RCC 7860 (cell line): ENCODE data around the gene METTL8.
"Not testable (repeated sequence)": the region's sequence is repeated elsewhere in the genome, so short reads cannot be mapped to it uniquely, and the experiment has no call there.

Source experiments
- DNase-seq: peaks from one replicate; pipeline ENCODE4 v3.0.0-alpha.2; 2015; ENCODE audit warnings: low spot score
- FAIRE-seq: peaks from 2 replicates; lab custom pipeline; 2012; peaks lifted over from hg19 to GRCh38; lab: Jason Lieb, UNC

METTL8 gene

GRCh38 chr2:171402906-171403580 is 30.7 kb downstream of the METTL8 start:
- FAIRE-seq (peak; percentile 38), DNase-seq (peak; percentile 43)

GRCh38 chr2:171401947-171402346 is 31.8 kb downstream of the METTL8 start:
- FAIRE-seq (no peak), DNase-seq (no peak)

DNA sequence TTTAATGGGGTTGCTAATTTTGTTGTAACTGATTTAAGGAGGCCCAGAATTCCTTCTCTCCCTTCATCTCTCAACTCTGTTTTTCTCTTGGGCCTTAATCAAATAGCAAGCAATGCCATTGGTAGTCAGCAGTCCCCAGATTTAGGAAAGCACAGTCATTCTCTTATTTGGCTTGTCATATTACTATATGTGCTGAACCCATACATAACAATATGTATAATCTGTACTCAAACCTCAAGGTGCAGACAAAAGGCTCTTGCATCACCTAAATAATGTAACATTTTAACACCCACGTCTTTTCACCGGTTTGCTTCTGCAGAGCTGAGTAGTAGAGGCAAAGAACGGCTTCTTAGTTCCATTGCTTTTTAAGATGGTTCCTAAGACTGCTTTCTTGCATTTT is 33.4 kb downstream of the METTL8 start:
- no peak for FAIRE-seq
- no peak for DNase-seq

DNA sequence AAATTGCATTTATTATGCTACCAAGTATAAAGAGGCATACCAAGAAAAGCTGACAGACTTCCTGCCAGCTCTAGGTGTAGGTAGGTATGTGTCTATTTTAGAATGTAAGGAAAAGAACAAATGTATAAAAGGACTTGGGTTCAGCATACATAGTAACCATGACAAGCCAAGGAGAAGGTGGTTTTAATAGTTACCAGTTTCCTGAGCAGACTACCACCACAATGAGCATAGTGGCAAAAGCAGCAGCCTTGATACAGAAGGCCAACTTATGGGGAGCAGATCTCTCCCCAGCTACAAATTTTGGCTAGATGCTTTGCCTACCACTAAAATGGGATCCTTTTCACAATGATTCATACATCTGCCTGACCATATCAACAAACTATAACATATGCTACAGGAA is 34.5 kb downstream of the METTL8 start:
- DNase-seq (no peak), FAIRE-seq (no peak)

- no peak for FAIRE-seq
- no peak for DNase-seq
These were observed 39.5 kb downstream of the METTL8 start for GRCh38 chr2:171394164-171394740.

DNA sequence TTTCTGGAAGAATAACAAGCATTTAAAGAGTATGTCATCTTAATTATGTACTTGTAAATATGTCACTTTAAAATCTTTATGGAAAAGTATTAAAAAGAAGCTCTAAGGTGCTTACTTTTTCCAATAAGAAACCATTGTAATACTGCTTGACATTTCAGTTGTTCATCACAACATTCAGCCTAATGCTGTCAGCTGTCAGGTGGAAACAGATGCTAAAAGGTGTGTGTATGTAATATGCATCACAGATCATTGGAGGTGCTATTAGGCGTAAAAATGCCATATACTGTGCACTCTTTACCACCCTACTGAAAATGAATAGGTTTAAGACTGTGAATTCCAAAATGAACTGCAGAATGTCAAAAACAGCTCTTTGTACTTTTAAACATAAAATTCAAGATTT is 40.3 kb downstream of the METTL8 start:
- FAIRE-seq (no peak), DNase-seq (no peak)

- FAIRE-seq (no peak), DNase-seq (no peak)
These were observed 42.3 kb downstream of the METTL8 start for GRCh38 chr2:171391532-171391931.

DNA sequence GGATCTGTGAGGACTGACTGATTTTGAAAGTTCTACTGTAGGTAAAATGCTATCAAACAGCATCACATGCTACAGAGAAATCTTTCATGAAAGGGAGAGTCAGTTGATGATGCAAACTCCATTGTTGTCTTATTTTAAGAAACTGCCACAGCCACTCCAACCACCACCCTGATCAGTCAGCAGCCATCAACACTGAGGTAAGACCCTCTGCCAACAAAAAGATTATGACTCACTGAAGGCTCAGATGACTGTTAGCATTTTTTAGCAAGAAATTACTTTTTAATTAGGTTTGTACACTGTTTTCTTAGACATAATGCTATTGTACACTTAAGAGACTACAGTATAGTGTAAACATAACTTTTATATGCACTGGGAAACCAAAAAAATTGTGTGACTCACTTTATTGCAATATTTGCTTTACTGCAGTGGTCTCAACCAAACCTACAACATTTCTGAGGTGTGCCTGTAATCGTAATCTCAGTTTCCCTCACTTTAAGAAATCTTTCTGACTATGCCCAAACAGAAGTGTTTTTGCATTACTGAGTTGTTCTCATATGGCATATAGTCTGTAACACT is 42.8 kb downstream of the METTL8 start:
- DNase-seq (peak; percentile 47), FAIRE-seq (peak; percentile 67)

DNA sequence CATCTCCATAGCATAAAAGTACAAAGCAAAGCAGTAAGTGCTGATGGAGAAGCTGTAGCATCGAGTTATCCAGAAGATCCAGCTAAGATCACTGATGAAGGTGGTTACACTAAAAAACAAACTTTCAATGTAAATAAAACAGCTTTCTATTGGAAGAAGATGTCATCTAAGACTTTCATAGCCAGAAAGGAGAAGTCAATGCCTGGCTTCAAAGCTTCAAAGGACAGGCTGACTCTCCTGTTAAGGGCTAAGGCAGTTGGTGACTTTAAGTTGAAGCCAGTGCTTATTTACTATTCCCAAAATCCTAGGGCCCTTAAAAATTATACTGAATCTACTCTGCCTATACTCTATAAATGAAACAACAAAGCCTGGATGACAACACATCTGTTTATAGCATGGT is 44.0 kb downstream of the METTL8 start:
- no peak for DNase-seq
- FAIRE-seq: no peak

- DNase-seq (peak; percentile 53), FAIRE-seq (peak; percentile 79)
These were observed 44.5 kb downstream of the METTL8 start for GRCh38 chr2:171389325-171389724.

DNA sequence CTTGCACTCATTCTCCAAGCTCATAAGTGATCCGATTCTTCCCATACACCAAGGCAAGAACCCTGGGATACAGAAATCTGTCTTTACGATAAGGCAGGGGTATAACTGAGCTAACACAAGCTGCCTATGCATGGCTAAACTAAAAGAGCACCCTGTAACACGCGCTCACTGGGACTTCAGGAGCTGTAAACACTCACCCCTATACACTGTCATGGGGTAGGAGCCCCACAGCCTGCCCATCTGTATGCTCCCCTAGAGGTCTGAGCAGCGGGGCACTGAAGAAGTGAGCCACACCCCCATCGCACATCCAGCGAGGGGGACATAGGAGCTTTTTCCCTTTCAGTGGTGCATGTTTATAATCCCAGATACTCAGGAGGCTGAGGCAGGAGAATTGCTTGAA is 46.7 kb downstream of the METTL8 start:
- FAIRE-seq: no peak
- DNase-seq: no peak

- no peak for FAIRE-seq
- DNase-seq: no peak
These were observed 47.2 kb downstream of the METTL8 start for GRCh38 chr2:171386627-171387026.

DNA sequence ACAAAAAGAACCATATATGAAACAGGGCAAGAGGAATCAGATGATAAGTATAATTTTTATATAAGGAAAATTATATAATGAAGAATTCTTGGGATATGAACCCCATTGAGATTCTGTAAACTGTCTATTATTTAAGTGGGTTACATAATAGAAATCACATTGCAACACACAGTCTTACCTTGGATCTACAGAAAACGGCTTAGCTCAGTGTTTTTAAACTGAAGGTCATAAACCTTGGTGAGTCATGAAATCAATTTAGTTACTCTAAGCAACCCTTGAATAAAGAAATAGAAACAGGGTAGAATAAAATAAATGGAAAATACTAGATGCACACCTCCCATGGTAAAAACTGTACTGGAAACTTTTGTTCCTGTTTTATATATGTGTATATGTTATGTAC is 50.7 kb downstream of the METTL8 start:
- DNase-seq: no peak
- FAIRE-seq: no peak

- not testable (repeated sequence) for DNase-seq, FAIRE-seq
These were observed 51.6 kb downstream of the METTL8 start for GRCh38 chr2:171382175-171382574.

DNA sequence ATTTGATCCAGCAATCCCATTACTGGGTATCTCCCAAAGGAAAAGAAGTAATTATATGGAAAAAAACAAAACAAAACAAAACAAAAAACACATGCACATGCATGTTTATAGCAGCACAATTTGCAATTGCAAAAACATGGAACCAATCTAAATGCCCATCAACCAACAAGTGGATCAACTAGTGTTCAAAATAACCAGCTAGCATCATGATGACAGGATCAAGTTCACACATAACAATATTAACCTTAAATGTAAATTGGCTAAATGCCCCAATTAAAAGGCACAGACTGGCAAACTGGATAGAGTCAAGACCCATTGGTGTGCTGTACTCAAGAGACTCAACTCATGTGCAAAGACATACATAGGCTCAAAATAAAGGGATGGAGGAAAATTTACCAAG is 55.9 kb downstream of the METTL8 start:
- FAIRE-seq: not testable (repeated sequence)

GRCh38 chr2:171367692-171368091 is 66.1 kb downstream of the METTL8 start:
- no peak for FAIRE-seq
- DNase-seq: no peak

More for the DNA sequence above, 55.9 kb downstream of the METTL8 start:
- DNase-seq: not testable (repeated sequence)

GRCh38 chr2:171365778-171366177 is 68.0 kb downstream of the METTL8 start:
- no peak for DNase-seq

GRCh38 chr2:171365232-171365631 is 68.6 kb downstream of the METTL8 start:
- DNase-seq: peak; percentile 22
- no peak for FAIRE-seq

More at GRCh38 chr2:171365778-171366177, 68.0 kb downstream of the METTL8 start:
- no peak for FAIRE-seq

GRCh38 chr2:171362396-171362795 is 71.4 kb downstream of the METTL8 start:
- DNase-seq (no peak), FAIRE-seq (peak; percentile 26)

GRCh38 chr2:171360905-171361304 is 72.9 kb downstream of the METTL8 start:
- no peak for DNase-seq
- FAIRE-seq: no peak

GRCh38 chr2:171353746-171354145 is 80.0 kb downstream of the METTL8 start:
- not testable (repeated sequence) for DNase-seq, FAIRE-seq

- no peak for FAIRE-seq
- DNase-seq: no peak
These were observed 85.7 kb downstream of the METTL8 start for GRCh38 chr2:171348056-171348455.
